GM23338 (cell line): ENCODE data around the gene NUF2. TPM values are rescaled to one million over a fixed set of nuclear protein-coding genes. Genes with fewer than 3 reads are reported as not detected.

Experiments used
- ATAC-seq: fragments of 200-7000 bp; cut with Tn5 transposase; 3 replicates; pipeline ENCODE4 v1.9.1; 2020
- DNase-seq: peaks from one replicate; pipeline ENCODE4 v3.0.0-alpha.2; 2015; ENCODE audit warnings: low spot score
- H2AFZ ChIP-seq: fragments of 200-600 bp; sonication (generic); 2 replicates; pipeline ENCODE4 v1.8.0; 2016; ENCODE audit warnings: antibody characterized with exemption, mild to moderate bottlenecking, moderate library complexity
- H3F3A ChIP-seq: fragments of 200-600 bp; sonication (generic); replicated peaks from 2 replicates; pipeline ENCODE4 v1.8.0; 2017; ENCODE audit warnings: antibody characterized with exemption, mixed run types, low read depth
- H3K27ac ChIP-seq: fragments of 200-600 bp; sonication (generic); 2 replicates; pipeline ENCODE4 v1.6.1; 2016; ENCODE audit warnings: low read depth
- H3K27me3 ChIP-seq: fragments of 200-600 bp; sonication (generic); 2 replicates; pipeline ENCODE4 v1.8.0; 2016; ENCODE audit warnings: mild to moderate bottlenecking, mixed run types, moderate library complexity; ENCODE audit not compliant: insufficient read depth
- H3K36me3 ChIP-seq: fragments of 200-600 bp; sonication (generic); 2 replicates; pipeline ENCODE4 v1.8.0; 2016; ENCODE audit warnings: mild to moderate bottlenecking; ENCODE audit not compliant: insufficient read depth
- H3K4me1 ChIP-seq: fragments of 200-600 bp; sonication (generic); 2 replicates; pipeline ENCODE4 v1.8.0; 2016; ENCODE audit warnings: mild to moderate bottlenecking, moderate library complexity; ENCODE audit not compliant: insufficient read depth
- H3K4me2 ChIP-seq: fragments of 200-600 bp; sonication (generic); 2 replicates; pipeline ENCODE4 v1.7.1; 2017; ENCODE audit warnings: mixed run types
- H3K4me3 ChIP-seq: fragments of 200-600 bp; sonication (generic); 2 replicates; pipeline ENCODE4 v1.6.1; 2016; ENCODE audit warnings: mixed run types
- H3K79me2 ChIP-seq: fragments of 200-600 bp; sonication (generic); replicated peaks from 2 replicates; pipeline ENCODE4 v1.8.0; 2017; ENCODE audit warnings: mild to moderate bottlenecking; ENCODE audit not compliant: insufficient read depth
- H3K9me2 ChIP-seq: fragments of 200-600 bp; sonication (generic); 2 replicates; pipeline ENCODE4 v1.8.0; 2017; ENCODE audit not compliant: insufficient read depth
- H4K20me1 ChIP-seq: fragments of 200-600 bp; sonication (generic); replicated peaks from 2 replicates; pipeline ENCODE4 v1.8.0; 2017; ENCODE audit warnings: mild to moderate bottlenecking; ENCODE audit not compliant: insufficient read depth
- H3K27ac Mint-ChIP-seq: 2 replicates; pipeline ENCODE4 v1.8.0; 2020; ENCODE audit warnings: inconsistent platforms, mild to moderate bottlenecking, moderate library complexity, mixed read lengths
- H3K27me3 Mint-ChIP-seq: 3 replicates; pipeline ENCODE4 v1.8.0; 2022; ENCODE audit warnings: low read depth, mild to moderate bottlenecking, moderate library complexity, mixed read lengths, inconsistent platforms; ENCODE audit not compliant: insufficient read depth, poor library complexity
- H3K36me3 Mint-ChIP-seq: 3 replicates; pipeline ENCODE4 v1.8.0; 2021; ENCODE audit warnings: low read depth, mild to moderate bottlenecking, inconsistent platforms, moderate library complexity, mixed read lengths
- H3K4me1 Mint-ChIP-seq: 3 replicates; pipeline ENCODE4 v1.8.0; 2020; ENCODE audit warnings: mild to moderate bottlenecking, inconsistent platforms, mixed read lengths
- H3K4me3 Mint-ChIP-seq: 3 replicates; pipeline ENCODE4 v1.8.0; 2021; ENCODE audit warnings: moderate library complexity, mild to moderate bottlenecking, inconsistent platforms, mixed read lengths
- H3K9me3 Mint-ChIP-seq: 3 replicates; pipeline ENCODE4 v1.8.0; 2020; ENCODE audit warnings: moderate library complexity, mild to moderate bottlenecking, inconsistent platforms, mixed read lengths
- CREB1 ChIP-seq: fragments of 250-450 bp; sonication (Bioruptor Pico); IDR thresholded peaks from 2 replicates; pipeline ENCODE4 v1.5.0; 2020; ENCODE audit warnings: low read depth, mild to moderate bottlenecking, moderate library complexity
- CTCF ChIP-seq, 2 experiments: fragments of 200-600 bp in 1 of 2; sonication (generic) in 1 of 2; conservative IDR thresholded peaks; 2 replicates each; pipeline versions ENCODE4 v1.5.1 to v1.6.1; 2016 to 2017; ENCODE audit warnings: antibody characterized with exemption in 2 of 2, low read depth in 2 of 2, mild to moderate bottlenecking in 2 of 2, moderate library complexity in 1 of 2
- ETS1 ChIP-seq: IDR thresholded peaks from 2 replicates; pipeline ENCODE4 v1.6.1; 2016; ENCODE audit warnings: antibody characterized with exemption
- EZH2 ChIP-seq: fragments of 200-600 bp; sonication (generic); IDR thresholded peaks from one replicate; pipeline ENCODE4 v1.8.0; 2017; ENCODE audit warnings: antibody characterized with exemption, mild to moderate bottlenecking, low read depth; ENCODE audit not compliant: unreplicated experiment
- EZH2phosphoT487 ChIP-seq: fragments of 200-600 bp; sonication (generic); IDR thresholded peaks from one replicate; pipeline ENCODE4 v1.8.1; 2018; ENCODE audit warnings: antibody characterized with exemption; ENCODE audit not compliant: unreplicated experiment
- JUNB ChIP-seq: IDR thresholded peaks from one replicate; pipeline ENCODE4 v1.6.1; 2016; ENCODE audit warnings: antibody characterized with exemption; ENCODE audit not compliant: unreplicated experiment
- NANOG ChIP-seq: IDR thresholded peaks from 2 replicates; pipeline ENCODE4 v1.6.1; 2016; ENCODE audit warnings: antibody characterized with exemption, borderline replicate concordance
- POLR2AphosphoS5 ChIP-seq: IDR thresholded peaks from 2 replicates; pipeline ENCODE4 v1.6.1; 2016; ENCODE audit warnings: antibody characterized with exemption, low read depth
- REST ChIP-seq: IDR thresholded peaks from one replicate; pipeline ENCODE4 v1.6.1; 2018; ENCODE audit warnings: antibody characterized with exemption; ENCODE audit not compliant: unreplicated experiment
- STAT1 ChIP-seq: IDR thresholded peaks from one replicate; pipeline ENCODE4 v1.6.1; 2016; ENCODE audit warnings: antibody characterized with exemption; ENCODE audit not compliant: unreplicated experiment
- ZNF114 ChIP-seq: fragments of 250-450 bp; sonication (Bioruptor Pico); IDR thresholded peaks from 2 replicates; pipeline ENCODE4 v1.5.0; 2020; ENCODE audit warnings: mild to moderate bottlenecking, moderate library complexity
- ZNF331 ChIP-seq: fragments of 250-450 bp; sonication (Bioruptor Pico); IDR thresholded peaks from 2 replicates; pipeline ENCODE4 v1.5.0; 2020; ENCODE audit warnings: low read depth, mild to moderate bottlenecking, moderate library complexity
- ZNF462 ChIP-seq: fragments of 250-450 bp; sonication (Bioruptor Pico); IDR thresholded peaks from 2 replicates; pipeline ENCODE4 v1.5.0; 2020; ENCODE audit warnings: mild to moderate bottlenecking, moderate library complexity
- polyA plus RNA-seq: library from polyadenylated mRNA; unstranded; fragments of >200 nt; fragmentation: Nextera tagmentation; extraction: Ambion mirVana; gene quantifications from 2 replicates; pipeline ENCODE4 v1.2.1, GENCODE V29; 2016
- total RNA-seq: library from RNA; depleted of rRNA; stranded (reverse); fragments of >200 nt; shearing (Covaris generic); gene quantifications from 2 replicates; pipeline ENCODE4 v1.2.3, GENCODE V29; 2014

The NUF2 gene
- total and polyA plus RNA-seq, 2 experiments from 2014 or later, result 21.7 to 51.4 TPM

- no peak for ATAC-seq
Measured at GRCh38 chr1:163296504-163297263, 25.1 kb upstream of the NUF2 start.

More at GRCh38 chr1:163296504-163297263, 25.1 kb upstream of the NUF2 start:
- Histone ChIP-seq H3K79me2 (no peaks in the 10 kb centered on the region), H3K4me1 (peaks cover 28% of the 10 kb centered on the region), H2AFZ (no peak overlapping the region), H3K27me3 (no peaks in the 10 kb centered on the region), H4K20me1 (no peaks in the 10 kb centered on the region), H3F3A (no peaks in the 10 kb centered on the region), H3K36me3 (no peaks in the 10 kb centered on the region), H3K9me2 (0 out of 2 replicates have a peak, but pooled peaks cover 1% of the 10 kb centered on the region), H3K4me2 (peak overlapping the region; percentile 27; the same call in 1 of the 2 replicates), H3K4me3 (no peak overlapping the region), H3K27ac (no peak overlapping the region)
- DNase-seq, result no peak
- Mint-ChIP-seq H3K4me3 (no peak overlapping the region; the same call in 2 of the 3 replicates), H3K27ac (peak overlapping the region; percentile 9; the same call in 1 of the 2 replicates), H3K4me1 (peaks cover 13% of the 10 kb centered on the region; the same call in 2 of the 3 replicates), H3K27me3 (peaks cover 2% of the 10 kb centered on the region), H3K9me3 (peaks cover 5% of the 10 kb centered on the region; the same call in 2 of the 3 replicates), H3K36me3 (peaks cover 25% of the 10 kb centered on the region)
- TF ChIP-seq ZNF114 (CRISPR knock-in tag) (no peak), ZNF331 (CRISPR knock-in tag) (no peak), CTCF (conservative IDR thresholded peaks at IDR 0.05; ENCODE audit: low read depth in 2 of 2) (no peak), ETS1 (no peak), REST (no peak), POLR2AphosphoS5 (no peak), NANOG (no peak), CREB1 (CRISPR knock-in tag) (no peak), STAT1 (no peak), ZNF462 (CRISPR knock-in tag) (no peak), JUNB (no peak), EZH2phosphoT487 (no peak), EZH2 (no peak)
